HFF-Myc (cell line): Measurements from ENCODE around the gene HTR4.

ENCODE experiments used
- DNase-seq: peaks from one replicate; pipeline ENCODE4 v3.0.0-alpha.2; 2011; ENCODE audit warnings: low read depth; ENCODE audit errors: extremely low read depth
- H3K4me3 ChIP-seq: replicated peaks from 2 replicates; pipeline ENCODE4 v1.5.1; 2011; ENCODE audit warnings: low read depth, mild to moderate bottlenecking, control low read depth, low read length
- CTCF ChIP-seq: IDR thresholded peaks from 2 replicates; pipeline ENCODE4 v1.5.1; 2012; ENCODE audit warnings: mild to moderate bottlenecking, low read depth, low read length, control low read depth; ENCODE audit errors: missing control alignments

Gene HTR4

GRCh38 chr5:148632255-148633066 is 21.9 kb downstream of the HTR4 start:
- TF ChIP-seq CTCF = no peak
- DNase-seq = no peak
- H3K4me3 ChIP-seq = no peak overlapping the region

DNA sequence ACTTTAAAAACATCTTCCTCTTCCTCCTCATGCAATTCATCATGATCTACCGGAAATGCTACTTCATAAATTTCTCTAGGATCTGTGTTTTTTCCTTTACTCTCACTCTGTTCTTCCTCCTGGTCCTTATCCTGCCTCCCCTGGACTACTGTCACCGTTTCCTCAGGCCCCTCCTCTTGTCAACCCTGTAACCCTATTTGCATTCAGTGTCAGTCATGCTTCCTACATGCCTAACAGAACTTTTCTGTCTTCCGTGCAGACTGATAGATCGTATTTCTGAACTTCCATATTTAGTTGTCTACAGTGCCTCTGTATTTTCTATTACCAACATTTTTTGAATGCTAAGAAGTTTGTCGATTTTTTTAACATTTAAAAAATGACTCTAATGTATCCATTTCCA is 27.3 kb downstream of the HTR4 start:
- H3K4me3 ChIP-seq = no peak overlapping the region
- no peak for DNase-seq
- TF ChIP-seq CTCF = no peak

- no peak overlapping the region for H3K4me3 ChIP-seq
- no peak for DNase-seq
- no peak for TF ChIP-seq CTCF
These were observed 28.2 kb downstream of the HTR4 start for GRCh38 chr5:148626081-148626613.

DNA sequence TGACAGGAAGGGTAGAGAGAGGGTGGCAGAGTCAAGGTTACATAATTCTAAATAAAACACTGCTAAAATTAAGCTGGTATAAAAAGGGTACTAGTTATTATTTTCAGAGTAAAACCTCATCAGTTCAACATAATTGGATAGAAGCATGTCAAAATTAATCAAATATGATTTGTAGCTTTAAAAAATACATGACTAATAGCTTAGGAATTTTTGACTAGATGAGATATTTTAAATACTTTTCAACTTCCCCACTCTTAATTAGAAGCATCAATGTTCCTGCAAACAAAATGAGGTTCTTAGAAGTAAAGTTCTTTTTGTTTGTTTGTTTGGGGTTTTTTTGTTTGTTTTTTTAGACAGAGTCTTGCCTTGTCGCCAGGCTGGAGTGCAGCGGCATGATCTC is 29.1 kb downstream of the HTR4 start:
- no peak for TF ChIP-seq CTCF
- H3K4me3 ChIP-seq = no peak overlapping the region
- DNase-seq = no peak

GRCh38 chr5:148623741-148624140 is 30.6 kb downstream of the HTR4 start:
- DNase-seq = no peak
- no peak overlapping the region for H3K4me3 ChIP-seq
- TF ChIP-seq CTCF = no peak

GRCh38 chr5:148623101-148623500 is 31.2 kb downstream of the HTR4 start:
- no peak for DNase-seq
- no peak for TF ChIP-seq CTCF
- no peak overlapping the region for H3K4me3 ChIP-seq
